PC-9 (cell line): ENCODE measurements around the gene MYO18B. TPM values are rescaled to one million over a fixed set of nuclear protein-coding genes. Genes with fewer than 3 reads are reported as not detected.

Experiments
- BruUV-seq: library from RNA; stranded (reverse); fragments of 400-500 nt; replicated peaks from 2 replicates; lab custom pipeline; 2021; lab: Mats Ljungman, UMichigan
- CTCF ChIA-PET: fragments of 300-600 bp; sonication (Branson Sonifier 250); formaldehyde crosslinking; loops from one replicate; lab custom pipeline; 2022; ENCODE audit warnings: antibody characterized with exemption; lab: Charles Lee
- POLR2A ChIA-PET: fragments of 300-600 bp; sonication (Branson Sonifier 250); formaldehyde crosslinking; loops from one replicate; lab custom pipeline; 2022; ENCODE audit warnings: antibody characterized with exemption; ENCODE audit not compliant: unreplicated experiment; lab: Charles Lee
- DNase-seq, 2 experiments: peaks; one replicate each; pipeline versions ENCODE4 v3.0.0 to v3.0.0-alpha.2; 2015 to 2022; ENCODE audit warnings: mixed read lengths in 1 of 2
- H2AFZ ChIP-seq: fragments of 200-600 bp; sonication (generic); 2 replicates; pipeline ENCODE4 v1.8.1; 2017; ENCODE audit warnings: antibody characterized with exemption
- H3F3A ChIP-seq: fragments of 200-600 bp; sonication (generic); 2 replicates; pipeline ENCODE4 v1.8.1; 2017; ENCODE audit warnings: antibody characterized with exemption, mild to moderate bottlenecking, low read depth; ENCODE audit not compliant: insufficient read depth
- H3K27ac ChIP-seq: fragments of 200-600 bp; sonication (generic); 2 replicates; pipeline ENCODE4 v1.6.1; 2016; ENCODE audit warnings: mixed run types
- H3K27me3 ChIP-seq: fragments of 200-600 bp; sonication (generic); 2 replicates; pipeline ENCODE4 v1.6.1; 2016; ENCODE audit warnings: low read depth, mixed run types; ENCODE audit not compliant: insufficient read depth
- H3K36me3 ChIP-seq: fragments of 200-600 bp; sonication (generic); 2 replicates; pipeline ENCODE4 v1.6.1; 2016; ENCODE audit warnings: low read depth, mixed run types
- H3K4me1 ChIP-seq: fragments of 200-600 bp; sonication (generic); replicated peaks from 2 replicates; pipeline ENCODE4 v1.6.1; 2016; ENCODE audit warnings: mixed run types; ENCODE audit not compliant: insufficient read depth
- H3K4me2 ChIP-seq: fragments of 200-600 bp; sonication (generic); 2 replicates; pipeline ENCODE4 v1.6.1; 2017; ENCODE audit warnings: mixed run types
- H3K4me3 ChIP-seq: fragments of 200-600 bp; sonication (generic); 2 replicates; pipeline ENCODE4 v1.6.1; 2016; ENCODE audit warnings: mixed run types
- H3K79me2 ChIP-seq: fragments of 200-600 bp; sonication (generic); 2 replicates; pipeline ENCODE4 v1.6.1; 2017; ENCODE audit warnings: low read depth, mixed run types
- H3K9me2 ChIP-seq: fragments of 200-600 bp; sonication (generic); 2 replicates; pipeline ENCODE4 v1.8.1; 2017; ENCODE audit warnings: mild to moderate bottlenecking; ENCODE audit not compliant: insufficient read depth
- H3K9me3 ChIP-seq: fragments of 200-600 bp; sonication (generic); 2 replicates; pipeline ENCODE4 v1.8.1; 2016; ENCODE audit warnings: low read depth; ENCODE audit not compliant: insufficient read depth
- H4K20me1 ChIP-seq: fragments of 200-600 bp; sonication (generic); 2 replicates; pipeline ENCODE4 v1.8.1; 2017; ENCODE audit not compliant: insufficient read depth
- EZH2 ChIP-seq: fragments of 200-600 bp; sonication (generic); IDR thresholded peaks from 2 replicates; pipeline ENCODE4 v1.8.0; 2017; ENCODE audit warnings: antibody characterized with exemption, low read depth
- intact Hi-C: fragments of 100-400 bp; cut with micrococcal nuclease; formaldehyde crosslinking; loops from one replicate; pipeline ENCODE4 v1.10.0; 2022; ENCODE audit not compliant: unreplicated experiment
- total RNA-seq: library from RNA; stranded (reverse); gene quantifications from 2 replicates; pipeline ENCODE4 v1.2.3, GENCODE V29; 2021
- TF ChIP-seq, protein P1 (sequence below): fragments of 200-600 bp; sonication (generic); conservative IDR thresholded peaks from 2 replicates; pipeline ENCODE4 v1.6.1; 2017; ENCODE audit warnings: mixed run types, antibody characterized with exemption, mild to moderate bottlenecking, moderate library complexity

MYO18B gene
- total RNA-seq, 1 experiment from 2014 or later, result not detected

DNA sequence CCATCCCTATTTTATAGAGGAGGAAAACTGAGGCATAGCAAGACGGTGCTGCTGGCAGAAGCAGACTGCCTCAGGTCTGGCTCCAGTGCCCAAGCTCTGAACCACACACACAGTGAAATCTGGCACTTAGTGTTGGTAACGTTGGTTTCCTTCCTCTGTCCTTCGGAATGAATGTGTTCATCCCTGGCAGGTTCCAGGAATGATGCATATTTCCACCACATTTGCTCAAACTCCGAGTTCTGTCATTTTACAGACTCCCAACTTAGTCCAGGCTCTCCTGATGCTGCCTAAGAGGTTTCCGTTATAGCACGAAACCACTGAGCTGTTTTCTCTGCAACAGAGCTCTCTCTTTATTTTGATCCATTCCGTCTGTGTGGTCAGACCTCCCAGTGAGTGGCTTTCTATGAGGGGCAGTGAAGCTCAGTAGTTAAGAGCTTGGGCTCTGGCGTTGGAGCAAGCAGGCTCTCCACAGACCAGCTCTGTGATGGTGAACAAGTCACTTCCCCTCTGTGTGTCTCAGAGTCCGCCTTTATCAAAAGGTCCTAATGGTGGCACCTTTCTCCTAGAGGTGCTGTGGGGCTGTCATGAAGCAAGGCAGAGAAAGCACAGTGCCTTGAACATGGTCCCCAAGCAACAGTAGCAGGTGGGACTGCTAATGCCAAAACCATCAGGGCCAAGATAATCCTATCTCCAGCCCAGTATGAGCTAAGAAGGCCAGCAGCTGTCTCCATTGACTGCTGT, 200.3 kb downstream of the MYO18B start:
- H3K4me1 ChIP-seq, result no peaks in the 10 kb centered on the region
- no peak overlapping the region for H3K27ac ChIP-seq
- no peak overlapping the region for H3K4me2 ChIP-seq
- no peak overlapping the region for H2AFZ ChIP-seq
- no peaks in the 10 kb centered on the region for H3K79me2 ChIP-seq
- H3F3A ChIP-seq, result no peaks in the 10 kb centered on the region
- H3K36me3 ChIP-seq, result no peaks in the 10 kb centered on the region
- intact Hi-C loops, result no loop called here
- peaks cover 67% of the 10 kb centered on the region for H3K27me3 ChIP-seq
- no peaks in the 10 kb centered on the region for H3K9me2 ChIP-seq
- H3K9me3 ChIP-seq, result no peaks in the 10 kb centered on the region
- no peak overlapping the region for H3K4me3 ChIP-seq
- ChIA-PET CTCF (no interaction called here), POLR2A (no interaction called here)
- H4K20me1 ChIP-seq, result no peaks in the 10 kb centered on the region
- no peak for DNase-seq
- BruUV-seq, result no TSS peak
- no peak for TF ChIP-seq EZH2
- TF ChIP-seq, protein P1, sequence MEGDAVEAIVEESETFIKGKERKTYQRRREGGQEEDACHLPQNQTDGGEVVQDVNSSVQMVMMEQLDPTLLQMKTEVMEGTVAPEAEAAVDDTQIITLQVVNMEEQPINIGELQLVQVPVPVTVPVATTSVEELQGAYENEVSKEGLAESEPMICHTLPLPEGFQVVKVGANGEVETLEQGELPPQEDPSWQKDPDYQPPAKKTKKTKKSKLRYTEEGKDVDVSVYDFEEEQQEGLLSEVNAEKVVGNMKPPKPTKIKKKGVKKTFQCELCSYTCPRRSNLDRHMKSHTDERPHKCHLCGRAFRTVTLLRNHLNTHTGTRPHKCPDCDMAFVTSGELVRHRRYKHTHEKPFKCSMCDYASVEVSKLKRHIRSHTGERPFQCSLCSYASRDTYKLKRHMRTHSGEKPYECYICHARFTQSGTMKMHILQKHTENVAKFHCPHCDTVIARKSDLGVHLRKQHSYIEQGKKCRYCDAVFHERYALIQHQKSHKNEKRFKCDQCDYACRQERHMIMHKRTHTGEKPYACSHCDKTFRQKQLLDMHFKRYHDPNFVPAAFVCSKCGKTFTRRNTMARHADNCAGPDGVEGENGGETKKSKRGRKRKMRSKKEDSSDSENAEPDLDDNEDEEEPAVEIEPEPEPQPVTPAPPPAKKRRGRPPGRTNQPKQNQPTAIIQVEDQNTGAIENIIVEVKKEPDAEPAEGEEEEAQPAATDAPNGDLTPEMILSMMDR, result no peak

DNA sequence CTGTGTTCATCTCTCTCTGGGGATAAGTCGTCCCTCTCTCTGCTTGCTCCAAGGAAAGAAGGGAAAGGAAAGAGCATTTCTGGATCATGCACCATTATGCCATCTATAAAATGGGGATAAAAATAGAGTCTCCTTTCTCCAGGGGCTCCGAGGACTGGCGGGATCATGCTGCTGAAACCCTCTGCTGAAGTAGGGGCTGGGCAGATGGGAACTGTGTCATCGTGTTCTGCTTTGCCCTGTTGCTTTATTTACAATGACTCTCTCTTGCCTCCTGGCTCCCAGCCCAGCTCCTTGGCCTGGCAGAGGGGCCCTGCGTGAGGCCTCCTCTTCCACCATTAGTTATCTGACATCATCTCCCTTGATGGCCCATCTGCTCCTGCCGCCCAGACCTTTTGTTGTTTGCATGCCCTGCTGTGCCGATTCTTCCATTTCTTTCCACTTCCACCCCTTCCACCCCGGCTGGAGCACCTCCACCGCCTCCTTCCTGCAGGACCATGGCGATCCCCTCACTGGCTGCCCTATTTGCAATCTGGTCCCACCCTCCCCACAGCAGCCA, 200.9 kb downstream of the MYO18B start:
- Histone ChIP-seq H3K4me3 (no peak overlapping the region), H3K36me3 (no peaks in the 10 kb centered on the region), H3K27ac (no peak overlapping the region), H3K9me3 (no peaks in the 10 kb centered on the region), H3F3A (no peaks in the 10 kb centered on the region), H2AFZ (no peak overlapping the region), H4K20me1 (no peaks in the 10 kb centered on the region), H3K4me2 (no peak overlapping the region), H3K27me3 (peaks cover 63% of the 10 kb centered on the region), H3K9me2 (no peaks in the 10 kb centered on the region), H3K79me2 (no peaks in the 10 kb centered on the region), H3K4me1 (no peaks in the 10 kb centered on the region)
- DNase-seq, result no peak
- POLR2A ChIA-PET, result no interaction called here
- no peak for TF ChIP-seq EZH2
- TF ChIP-seq, protein P1, result no peak
- CTCF ChIA-PET, result no interaction called here
- no TSS peak for BruUV-seq
- intact Hi-C loops, result no loop called here

GRCh38 chr22:25950111-25950510, 208.1 kb downstream of the MYO18B start:
- TF ChIP-seq, protein P1, result no peak
- no peak for TF ChIP-seq EZH2
- no peaks in the 10 kb centered on the region for H4K20me1 ChIP-seq

More at GRCh38 chr22:25950111-25950510, 208.1 kb downstream of the MYO18B start:
- Histone ChIP-seq H2AFZ (no peak overlapping the region), H3K4me3 (no peak overlapping the region), H3K79me2 (no peaks in the 10 kb centered on the region), H3K9me2 (no peaks in the 10 kb centered on the region), H3K27ac (no peak overlapping the region), H3K9me3 (no peaks in the 10 kb centered on the region), H3K27me3 (peaks cover 50% of the 10 kb centered on the region), H3K36me3 (no peaks in the 10 kb centered on the region), H3K4me1 (no peaks in the 10 kb centered on the region), H3K4me2 (no peak overlapping the region), H3F3A (no peaks in the 10 kb centered on the region)
- POLR2A ChIA-PET, result no interaction called here
- CTCF ChIA-PET, result no interaction called here
- BruUV-seq, result no TSS peak
- DNase-seq, result no peak
- intact Hi-C loops, result no loop called here
